Parathyroid adenoma (tissue), 2 donors: ENCODE results near the gene SPIB.

Experiments used
- H2AFZ ChIP-seq: fragments of 300-600 bp; sonication (generic); one replicate; pipeline ENCODE4 v1.7.0; 2017; ENCODE audit warnings: antibody characterized with exemption, mild to moderate bottlenecking
- H3K27ac ChIP-seq: fragments of 300-600 bp; sonication (generic); one replicate; pipeline ENCODE4 v1.7.0; 2017
- H3K27me3 ChIP-seq: fragments of 300-600 bp; sonication (generic); one replicate; pipeline ENCODE4 v1.7.0; 2017; ENCODE audit warnings: low read length; ENCODE audit not compliant: control insufficient read depth, insufficient read depth
- H3K36me3 ChIP-seq: fragments of 300-600 bp; sonication (generic); one replicate; pipeline ENCODE4 v1.7.0; 2017; ENCODE audit warnings: low read length; ENCODE audit not compliant: control insufficient read depth, insufficient read depth
- H3K4me1 ChIP-seq: fragments of 300-600 bp; sonication (generic); one replicate; pipeline ENCODE4 v1.7.0; 2017; ENCODE audit warnings: control low read depth
- H3K4me2 ChIP-seq: fragments of 300-600 bp; sonication (generic); one replicate; pipeline ENCODE4 v1.7.0; 2017; ENCODE audit warnings: low read length
- H3K4me3 ChIP-seq: fragments of 300-600 bp; sonication (generic); one replicate; pipeline ENCODE4 v1.7.0; 2017; ENCODE audit warnings: low read depth, low read length
- H3K79me2 ChIP-seq: fragments of 300-600 bp; sonication (generic); one replicate; pipeline ENCODE4 v1.7.0; 2017; ENCODE audit warnings: control low read depth
- H3K9ac ChIP-seq: fragments of 300-600 bp; sonication (generic); one replicate; pipeline ENCODE4 v1.7.0; 2017; ENCODE audit warnings: mild to moderate bottlenecking
- H3K9me3 ChIP-seq: fragments of 300-600 bp; sonication (generic); one replicate; pipeline ENCODE4 v1.7.0; 2017; ENCODE audit warnings: low read length; ENCODE audit not compliant: control insufficient read depth
- TF ChIP-seq, protein P1 (sequence below): fragments of 300-600 bp; sonication (generic); IDR thresholded peaks from one replicate; pipeline ENCODE4 v1.7.0; 2017; ENCODE audit warnings: antibody characterized with exemption, mild to moderate bottlenecking
- donor health status: primary hyperparathyroidism.

The SPIB gene

GRCh38 chr19:50377517-50377916 lies 41.2 kb upstream of the SPIB start:
- Histone ChIP-seq H3K36me3 (no peaks in the 10 kb centered on the region), H3K4me3 (peak overlapping the region; percentile 2), H3K4me2 (no peak overlapping the region), H3K79me2 (no peaks in the 10 kb centered on the region), H3K27me3 (no peaks in the 10 kb centered on the region), H3K27ac (no peak overlapping the region), H2AFZ (no peak overlapping the region), H3K9ac (no peak overlapping the region), H3K4me1 (no peaks in the 10 kb centered on the region), H3K9me3 (no peaks in the 10 kb centered on the region)
- TF ChIP-seq, protein P1, sequence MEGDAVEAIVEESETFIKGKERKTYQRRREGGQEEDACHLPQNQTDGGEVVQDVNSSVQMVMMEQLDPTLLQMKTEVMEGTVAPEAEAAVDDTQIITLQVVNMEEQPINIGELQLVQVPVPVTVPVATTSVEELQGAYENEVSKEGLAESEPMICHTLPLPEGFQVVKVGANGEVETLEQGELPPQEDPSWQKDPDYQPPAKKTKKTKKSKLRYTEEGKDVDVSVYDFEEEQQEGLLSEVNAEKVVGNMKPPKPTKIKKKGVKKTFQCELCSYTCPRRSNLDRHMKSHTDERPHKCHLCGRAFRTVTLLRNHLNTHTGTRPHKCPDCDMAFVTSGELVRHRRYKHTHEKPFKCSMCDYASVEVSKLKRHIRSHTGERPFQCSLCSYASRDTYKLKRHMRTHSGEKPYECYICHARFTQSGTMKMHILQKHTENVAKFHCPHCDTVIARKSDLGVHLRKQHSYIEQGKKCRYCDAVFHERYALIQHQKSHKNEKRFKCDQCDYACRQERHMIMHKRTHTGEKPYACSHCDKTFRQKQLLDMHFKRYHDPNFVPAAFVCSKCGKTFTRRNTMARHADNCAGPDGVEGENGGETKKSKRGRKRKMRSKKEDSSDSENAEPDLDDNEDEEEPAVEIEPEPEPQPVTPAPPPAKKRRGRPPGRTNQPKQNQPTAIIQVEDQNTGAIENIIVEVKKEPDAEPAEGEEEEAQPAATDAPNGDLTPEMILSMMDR: no peak

GRCh38 chr19:50378169-50378862 lies 40.4 kb upstream of the SPIB start:
- H3K27ac ChIP-seq: no peak overlapping the region
- no peak overlapping the region for H3K4me2 ChIP-seq
- no peak overlapping the region for H3K9ac ChIP-seq
- H3K27me3 ChIP-seq: no peaks in the 10 kb centered on the region
- H3K9me3 ChIP-seq: no peaks in the 10 kb centered on the region
- no peaks in the 10 kb centered on the region for H3K79me2 ChIP-seq
- H3K36me3 ChIP-seq: no peaks in the 10 kb centered on the region
- TF ChIP-seq, protein P1: no peak
- no peak overlapping the region for H2AFZ ChIP-seq
- H3K4me3 ChIP-seq: no peak overlapping the region
- H3K4me1 ChIP-seq: peaks cover 4% of the 10 kb centered on the region

- Histone ChIP-seq H3K9me3 (no peaks in the 10 kb centered on the region), H3K27ac (no peak overlapping the region), H3K27me3 (no peaks in the 10 kb centered on the region), H3K36me3 (no peaks in the 10 kb centered on the region), H3K9ac (no peak overlapping the region), H3K4me2 (no peak overlapping the region), H2AFZ (no peak overlapping the region), H3K4me1 (peaks cover 6% of the 10 kb centered on the region), H3K79me2 (no peaks in the 10 kb centered on the region), H3K4me3 (no peak overlapping the region)
- TF ChIP-seq, protein P1: no peak
Measured at GRCh38 chr19:50378863-50379236, 39.9 kb upstream of the SPIB start.

GRCh38 chr19:50379602-50380001 lies 39.1 kb upstream of the SPIB start:
- Histone ChIP-seq H2AFZ (no peak overlapping the region), H3K79me2 (no peaks in the 10 kb centered on the region), H3K4me1 (peaks cover 6% of the 10 kb centered on the region), H3K27me3 (no peaks in the 10 kb centered on the region), H3K9me3 (no peaks in the 10 kb centered on the region), H3K4me2 (no peak overlapping the region), H3K27ac (no peak overlapping the region), H3K9ac (no peak overlapping the region), H3K36me3 (no peaks in the 10 kb centered on the region), H3K4me3 (no peak overlapping the region)
- TF ChIP-seq, protein P1: no peak

- no peaks in the 10 kb centered on the region for H3K27me3 ChIP-seq
- H3K4me1 ChIP-seq: peaks cover 6% of the 10 kb centered on the region
- no peak overlapping the region for H2AFZ ChIP-seq
- no peak overlapping the region for H3K4me3 ChIP-seq
- H3K9me3 ChIP-seq: no peaks in the 10 kb centered on the region
- H3K4me2 ChIP-seq: no peak overlapping the region
- no peaks in the 10 kb centered on the region for H3K36me3 ChIP-seq
- H3K9ac ChIP-seq: no peak overlapping the region
- TF ChIP-seq, protein P1: no peak
- H3K27ac ChIP-seq: no peak overlapping the region
- no peaks in the 10 kb centered on the region for H3K79me2 ChIP-seq
Measured at GRCh38 chr19:50380137-50380536, 38.6 kb upstream of the SPIB start.
